ENCODE results near the gene SSBP3.

Gene SSBP3

DNA sequence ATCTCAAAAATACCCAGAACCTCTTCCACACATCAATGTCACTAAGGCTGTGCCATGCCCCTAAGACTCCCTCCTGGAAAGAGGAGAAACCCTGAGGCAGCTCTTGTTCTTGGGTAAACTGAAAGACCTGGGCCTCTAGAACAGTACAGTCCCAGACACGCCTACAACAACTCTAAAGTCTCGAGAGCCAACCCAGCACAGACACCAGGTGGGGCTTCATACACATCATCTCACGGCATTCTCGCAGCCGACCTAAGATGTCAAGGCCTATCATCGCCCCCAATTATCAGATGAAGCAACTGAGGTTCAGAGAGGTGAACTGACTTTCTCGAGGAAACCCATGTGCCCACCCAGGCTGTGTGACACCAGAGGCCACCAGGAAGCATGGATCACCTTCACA is 135.7 kb downstream of the SSBP3 start:
- TF ChIP-seq FOXP2 (optimal IDR thresholded peaks at IDR 0.05; ENCODE audit: borderline replicate concordance, extremely low read depth, extremely low read length, insufficient read depth) (no peak), SIN3A (IDR thresholded peaks at IDR 0.05; ENCODE audit: borderline replicate concordance, insufficient read depth, low read length) (no peak), TAF1 (IDR thresholded peaks at IDR 0.05; ENCODE audit: borderline replicate concordance, insufficient read depth, low read length) (no peak)
- TF ChIP-seq, protein P1, sequence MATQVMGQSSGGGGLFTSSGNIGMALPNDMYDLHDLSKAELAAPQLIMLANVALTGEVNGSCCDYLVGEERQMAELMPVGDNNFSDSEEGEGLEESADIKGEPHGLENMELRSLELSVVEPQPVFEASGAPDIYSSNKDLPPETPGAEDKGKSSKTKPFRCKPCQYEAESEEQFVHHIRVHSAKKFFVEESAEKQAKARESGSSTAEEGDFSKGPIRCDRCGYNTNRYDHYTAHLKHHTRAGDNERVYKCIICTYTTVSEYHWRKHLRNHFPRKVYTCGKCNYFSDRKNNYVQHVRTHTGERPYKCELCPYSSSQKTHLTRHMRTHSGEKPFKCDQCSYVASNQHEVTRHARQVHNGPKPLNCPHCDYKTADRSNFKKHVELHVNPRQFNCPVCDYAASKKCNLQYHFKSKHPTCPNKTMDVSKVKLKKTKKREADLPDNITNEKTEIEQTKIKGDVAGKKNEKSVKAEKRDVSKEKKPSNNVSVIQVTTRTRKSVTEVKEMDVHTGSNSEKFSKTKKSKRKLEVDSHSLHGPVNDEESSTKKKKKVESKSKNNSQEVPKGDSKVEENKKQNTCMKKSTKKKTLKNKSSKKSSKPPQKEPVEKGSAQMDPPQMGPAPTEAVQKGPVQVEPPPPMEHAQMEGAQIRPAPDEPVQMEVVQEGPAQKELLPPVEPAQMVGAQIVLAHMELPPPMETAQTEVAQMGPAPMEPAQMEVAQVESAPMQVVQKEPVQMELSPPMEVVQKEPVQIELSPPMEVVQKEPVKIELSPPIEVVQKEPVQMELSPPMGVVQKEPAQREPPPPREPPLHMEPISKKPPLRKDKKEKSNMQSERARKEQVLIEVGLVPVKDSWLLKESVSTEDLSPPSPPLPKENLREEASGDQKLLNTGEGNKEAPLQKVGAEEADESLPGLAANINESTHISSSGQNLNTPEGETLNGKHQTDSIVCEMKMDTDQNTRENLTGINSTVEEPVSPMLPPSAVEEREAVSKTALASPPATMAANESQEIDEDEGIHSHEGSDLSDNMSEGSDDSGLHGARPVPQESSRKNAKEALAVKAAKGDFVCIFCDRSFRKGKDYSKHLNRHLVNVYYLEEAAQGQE (IDR thresholded peaks at IDR 0.05; ENCODE audit: insufficient read depth in 1 of 2, low read depth in 2 of 2, low read length in 2 of 2), result no peak

DNA sequence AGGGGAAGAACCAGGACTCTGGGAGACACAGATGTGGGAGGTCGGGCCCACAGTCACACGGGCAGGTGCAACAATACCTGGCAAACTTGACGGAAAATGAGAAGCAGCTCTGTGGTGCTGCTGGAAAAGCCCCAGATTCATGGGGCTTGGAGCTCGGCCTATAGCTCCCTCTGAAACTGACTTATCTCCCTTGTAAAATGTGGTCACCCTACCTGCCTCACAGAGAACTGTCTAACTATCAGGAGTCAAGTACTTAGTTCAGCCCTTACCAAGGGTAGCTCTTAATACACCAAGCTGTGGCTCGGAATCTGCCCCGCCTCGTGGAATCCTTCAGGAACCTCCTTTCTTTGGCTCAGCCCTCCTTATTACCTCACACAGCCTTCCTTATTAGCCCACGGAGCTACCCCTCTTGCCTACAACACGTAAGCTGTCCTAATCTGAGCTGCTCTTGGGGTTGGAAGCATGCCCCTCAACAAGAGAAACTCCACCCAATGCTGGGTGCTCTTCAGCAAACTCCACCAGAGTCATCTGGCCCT is 137.4 kb downstream of the SSBP3 start:
- TF ChIP-seq POLR2AphosphoS5 (IDR thresholded peaks at IDR 0.05; ENCODE audit: low read depth, low read length), result no peak
- TF ChIP-seq, protein P1 (IDR thresholded peaks at IDR 0.05; ENCODE audit: insufficient read depth in 1 of 2, low read depth in 2 of 2, low read length in 2 of 2), result no peak
- no peak for TF ChIP-seq SIN3A (IDR thresholded peaks at IDR 0.05; ENCODE audit: borderline replicate concordance, insufficient read depth, low read length)
- no peak for TF ChIP-seq FOXP2 (optimal IDR thresholded peaks at IDR 0.05; ENCODE audit: borderline replicate concordance, extremely low read depth, extremely low read length, insufficient read depth)
- TF ChIP-seq TAF1 (IDR thresholded peaks at IDR 0.05; ENCODE audit: borderline replicate concordance, insufficient read depth, low read length), result no peak

DNA sequence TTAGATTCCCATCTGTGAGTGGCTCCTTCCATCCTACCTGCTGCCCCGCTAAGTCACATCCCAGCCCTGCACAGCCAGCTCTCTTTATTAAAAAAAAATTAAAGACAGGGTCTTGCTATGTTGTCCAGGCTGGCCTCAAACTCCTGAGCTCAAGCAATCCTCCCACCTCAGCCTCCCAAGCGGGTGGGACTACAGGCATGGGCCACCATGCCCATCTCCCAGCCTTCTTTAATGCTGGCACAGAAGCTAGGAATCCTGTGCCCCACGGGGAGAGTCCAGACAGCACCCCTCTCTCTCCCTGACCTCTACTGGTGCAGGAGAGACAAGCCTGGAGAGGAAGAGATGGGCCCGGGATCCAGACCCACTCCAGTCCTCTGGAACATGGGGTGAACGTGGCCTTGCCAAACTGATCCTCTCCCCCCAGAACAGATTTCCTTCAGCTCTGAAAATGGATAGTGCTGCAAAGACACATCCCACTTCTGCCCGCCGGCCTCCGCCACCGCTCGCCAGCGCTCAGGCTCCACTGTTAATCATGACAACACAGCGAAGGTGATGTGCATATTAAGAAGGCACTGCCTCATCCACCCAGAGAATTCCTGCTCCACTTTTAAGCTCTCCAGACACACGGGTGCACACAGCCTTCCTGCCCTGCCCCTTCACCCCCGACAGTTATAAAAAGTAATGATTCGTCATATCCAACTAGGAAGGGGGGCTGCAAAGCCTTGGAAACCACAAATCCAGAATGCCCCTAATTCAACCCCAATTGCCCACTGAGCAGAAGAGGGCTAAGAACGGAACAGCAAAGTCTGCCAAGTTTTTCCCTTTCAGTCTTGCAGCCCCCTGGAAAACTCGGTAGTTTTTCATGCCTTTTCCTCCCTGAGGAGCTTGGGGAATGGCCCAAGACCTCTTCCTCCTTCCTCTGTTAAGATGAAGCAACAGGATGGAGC is 138.1 kb downstream of the SSBP3 start:
- TF ChIP-seq POLR2AphosphoS5 (IDR thresholded peaks at IDR 0.05; ENCODE audit: low read depth, low read length) (no peak), TAF1 (IDR thresholded peaks at IDR 0.05; ENCODE audit: borderline replicate concordance, insufficient read depth, low read length) (no peak)
- TF ChIP-seq, protein P1 (IDR thresholded peaks at IDR 0.05; ENCODE audit: insufficient read depth in 1 of 2, low read depth in 2 of 2, low read length in 2 of 2), result no peak

DNA sequence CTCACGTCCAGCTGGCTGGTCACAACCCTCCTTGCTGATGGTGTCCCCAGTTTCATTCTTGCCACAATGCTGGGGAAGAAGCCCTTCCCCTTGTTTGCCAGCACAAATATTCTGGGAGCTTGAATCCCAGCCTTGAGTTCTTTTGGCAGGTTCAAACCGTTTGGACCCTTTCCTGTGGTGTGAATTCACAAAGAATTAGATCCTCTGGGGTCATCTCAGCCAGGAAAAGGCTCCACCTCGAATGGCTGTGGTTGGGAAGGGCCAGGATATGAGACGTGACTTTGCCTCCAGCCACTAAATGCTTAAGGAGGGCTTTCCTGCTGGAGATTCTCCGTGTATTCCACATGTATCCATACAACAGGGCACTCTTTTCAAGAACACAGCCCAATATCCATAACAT is 139.3 kb downstream of the SSBP3 start:
- TF ChIP-seq, protein P1 (IDR thresholded peaks at IDR 0.05; ENCODE audit: insufficient read depth in 1 of 2, low read depth in 2 of 2, low read length in 2 of 2), result no peak
- TF ChIP-seq TAF1 (IDR thresholded peaks at IDR 0.05; ENCODE audit: borderline replicate concordance, insufficient read depth, low read length) (no peak), SIN3A (IDR thresholded peaks at IDR 0.05; ENCODE audit: borderline replicate concordance, insufficient read depth, low read length) (no peak), FOXP2 (optimal IDR thresholded peaks at IDR 0.05; ENCODE audit: borderline replicate concordance, extremely low read depth, extremely low read length, insufficient read depth) (no peak), POLR2AphosphoS5 (IDR thresholded peaks at IDR 0.05; ENCODE audit: low read depth, low read length) (no peak)

Measured in PFSK-1 (cell line).